WERI-Rb-1 (cell line): ENCODE results near the gene WDR31.

ENCODE experiments used
- DNase-seq: peaks from one replicate; pipeline ENCODE4 v3.0.0-alpha.2; 2020
- H3K27ac ChIP-seq: fragments of 250-450 bp; sonication (Bioruptor Pico); 2 replicates; pipeline ENCODE4 v1.5.1; 2020; ENCODE audit warnings: mild to moderate bottlenecking, moderate library complexity
- H3K27me3 ChIP-seq: fragments of 250-450 bp; sonication (Bioruptor Pico); 2 replicates; pipeline ENCODE4 v1.5.1; 2021; ENCODE audit warnings: mild to moderate bottlenecking, low read depth, moderate library complexity; ENCODE audit not compliant: insufficient read depth, severe bottlenecking
- H3K36me3 ChIP-seq: fragments of 250-450 bp; sonication (Bioruptor Pico); 2 replicates; pipeline ENCODE4 v1.5.1; 2020; ENCODE audit warnings: mild to moderate bottlenecking, moderate library complexity
- H3K4me3 ChIP-seq: 2 replicates; pipeline ENCODE4 v1.5.1; 2011; ENCODE audit warnings: low read depth, mild to moderate bottlenecking, control low read depth, low read length
- H3K9me3 ChIP-seq: fragments of 250-450 bp; sonication (Bioruptor Pico); 2 replicates; pipeline ENCODE4 v1.5.1; 2021; ENCODE audit warnings: mild to moderate bottlenecking, moderate library complexity; ENCODE audit not compliant: severe bottlenecking
- TF ChIP-seq, protein P1 (sequence below): IDR thresholded peaks from 2 replicates; pipeline ENCODE4 v1.5.1; 2011; ENCODE audit warnings: low read depth, mild to moderate bottlenecking, control low read depth, inconsistent platforms, low read length

WDR31 gene

GRCh38 chr9:113361304-113362018, 21.4 kb upstream of the WDR31 start:
- Histone ChIP-seq H3K36me3 (no peaks in the 10 kb centered on the region), H3K27ac (no peak overlapping the region; the same call in 1 of the 2 replicates), H3K27me3 (no peaks in the 10 kb centered on the region), H3K9me3 (no peaks in the 10 kb centered on the region), H3K4me3 (no peak overlapping the region)
- peak; percentile 41 for DNase-seq
- TF ChIP-seq, protein P1, sequence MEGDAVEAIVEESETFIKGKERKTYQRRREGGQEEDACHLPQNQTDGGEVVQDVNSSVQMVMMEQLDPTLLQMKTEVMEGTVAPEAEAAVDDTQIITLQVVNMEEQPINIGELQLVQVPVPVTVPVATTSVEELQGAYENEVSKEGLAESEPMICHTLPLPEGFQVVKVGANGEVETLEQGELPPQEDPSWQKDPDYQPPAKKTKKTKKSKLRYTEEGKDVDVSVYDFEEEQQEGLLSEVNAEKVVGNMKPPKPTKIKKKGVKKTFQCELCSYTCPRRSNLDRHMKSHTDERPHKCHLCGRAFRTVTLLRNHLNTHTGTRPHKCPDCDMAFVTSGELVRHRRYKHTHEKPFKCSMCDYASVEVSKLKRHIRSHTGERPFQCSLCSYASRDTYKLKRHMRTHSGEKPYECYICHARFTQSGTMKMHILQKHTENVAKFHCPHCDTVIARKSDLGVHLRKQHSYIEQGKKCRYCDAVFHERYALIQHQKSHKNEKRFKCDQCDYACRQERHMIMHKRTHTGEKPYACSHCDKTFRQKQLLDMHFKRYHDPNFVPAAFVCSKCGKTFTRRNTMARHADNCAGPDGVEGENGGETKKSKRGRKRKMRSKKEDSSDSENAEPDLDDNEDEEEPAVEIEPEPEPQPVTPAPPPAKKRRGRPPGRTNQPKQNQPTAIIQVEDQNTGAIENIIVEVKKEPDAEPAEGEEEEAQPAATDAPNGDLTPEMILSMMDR: no peak

DNA sequence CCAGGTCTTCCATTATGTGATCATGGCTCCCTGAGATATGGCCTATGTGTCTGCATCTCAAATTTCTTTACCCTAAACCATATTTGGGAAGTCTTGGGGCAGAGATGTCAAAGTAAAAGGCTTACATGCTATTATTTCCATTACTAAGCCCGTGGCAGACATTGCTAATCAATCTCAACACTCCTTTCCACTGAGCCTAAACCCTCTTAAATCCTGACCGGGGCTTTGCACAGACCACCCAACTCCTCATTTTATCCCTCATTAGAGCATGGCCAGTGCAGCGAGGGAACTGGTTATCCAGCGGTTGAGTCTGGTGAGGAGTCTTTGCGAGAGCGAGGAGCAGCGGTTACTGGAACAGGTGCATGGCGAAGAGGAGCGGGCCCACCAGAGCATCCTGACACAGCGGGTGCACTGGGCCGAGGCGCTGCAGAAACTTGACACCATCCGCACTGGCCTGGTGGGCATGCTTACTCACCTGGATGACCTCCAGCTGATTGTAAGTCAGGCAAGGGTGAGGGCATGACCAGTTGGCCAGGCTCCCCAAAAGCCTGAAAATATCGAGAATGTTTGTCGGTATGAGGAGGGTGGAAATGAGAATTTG, 20.3 kb upstream of the WDR31 start:
- no peaks in the 10 kb centered on the region for H3K27me3 ChIP-seq
- no peak for DNase-seq
- no peak overlapping the region for H3K4me3 ChIP-seq
- no peak overlapping the region for H3K27ac ChIP-seq
- H3K9me3 ChIP-seq: no peaks in the 10 kb centered on the region
- TF ChIP-seq, protein P1: no peak
- no peaks in the 10 kb centered on the region for H3K36me3 ChIP-seq

DNA sequence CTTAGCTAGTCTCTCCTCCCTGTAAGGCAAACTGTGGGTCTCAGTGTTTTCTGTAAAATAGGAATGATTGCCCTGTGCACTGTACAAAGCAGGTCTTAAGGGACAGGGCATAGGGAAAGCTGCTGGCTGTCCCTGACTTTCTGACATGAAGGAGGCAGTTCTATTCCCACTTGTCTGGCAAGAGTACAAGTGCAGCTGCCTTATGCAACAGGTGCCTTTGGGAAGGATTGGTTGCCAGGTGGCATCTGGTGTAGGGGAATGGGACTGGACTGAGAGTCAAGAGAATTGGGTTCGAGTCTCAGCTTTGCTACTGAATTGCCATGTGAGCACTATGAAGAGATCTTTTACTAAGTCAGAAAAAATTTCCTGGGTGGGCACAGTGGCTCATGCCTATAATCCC, 19.3 kb upstream of the WDR31 start:
- TF ChIP-seq, protein P1: no peak
- H3K36me3 ChIP-seq: no peaks in the 10 kb centered on the region
- H3K9me3 ChIP-seq: no peaks in the 10 kb centered on the region
- H3K27me3 ChIP-seq: no peaks in the 10 kb centered on the region
- H3K27ac ChIP-seq: no peak overlapping the region
- H3K4me3 ChIP-seq: no peak overlapping the region
- DNase-seq: no peak

GRCh38 chr9:113356686-113357292, 16.7 kb upstream of the WDR31 start:
- TF ChIP-seq, protein P1: no peak
- H3K27ac ChIP-seq: no peak overlapping the region
- no peaks in the 10 kb centered on the region for H3K9me3 ChIP-seq
- H3K4me3 ChIP-seq: no peak overlapping the region
- DNase-seq: no peak
- no peaks in the 10 kb centered on the region for H3K36me3 ChIP-seq
- no peaks in the 10 kb centered on the region for H3K27me3 ChIP-seq

GRCh38 chr9:113355040-113355596, 15.0 kb upstream of the WDR31 start:
- Histone ChIP-seq H3K36me3 (no peaks in the 10 kb centered on the region), H3K4me3 (no peak overlapping the region), H3K9me3 (no peaks in the 10 kb centered on the region), H3K27me3 (no peaks in the 10 kb centered on the region), H3K27ac (no peak overlapping the region)
- TF ChIP-seq, protein P1: peak; percentile 34; the same call in 1 of the 2 replicates
- DNase-seq: no peak
